ENCODE measurements around the gene CYREN. TPM values are rescaled to one million over a fixed set of nuclear protein-coding genes. Genes with fewer than 3 reads are reported as not detected.
"Not testable (repeated sequence)": the region's sequence is repeated elsewhere in the genome, so short reads cannot be mapped to it uniquely, and the experiment has no call there.

The CYREN gene
- total and polyA plus RNA-seq, 2 of the 13 experiments (the other 11 are each of a cell fraction or from before 2014, with no cell fraction given) = 20.7 to 60.7 TPM

DNA sequence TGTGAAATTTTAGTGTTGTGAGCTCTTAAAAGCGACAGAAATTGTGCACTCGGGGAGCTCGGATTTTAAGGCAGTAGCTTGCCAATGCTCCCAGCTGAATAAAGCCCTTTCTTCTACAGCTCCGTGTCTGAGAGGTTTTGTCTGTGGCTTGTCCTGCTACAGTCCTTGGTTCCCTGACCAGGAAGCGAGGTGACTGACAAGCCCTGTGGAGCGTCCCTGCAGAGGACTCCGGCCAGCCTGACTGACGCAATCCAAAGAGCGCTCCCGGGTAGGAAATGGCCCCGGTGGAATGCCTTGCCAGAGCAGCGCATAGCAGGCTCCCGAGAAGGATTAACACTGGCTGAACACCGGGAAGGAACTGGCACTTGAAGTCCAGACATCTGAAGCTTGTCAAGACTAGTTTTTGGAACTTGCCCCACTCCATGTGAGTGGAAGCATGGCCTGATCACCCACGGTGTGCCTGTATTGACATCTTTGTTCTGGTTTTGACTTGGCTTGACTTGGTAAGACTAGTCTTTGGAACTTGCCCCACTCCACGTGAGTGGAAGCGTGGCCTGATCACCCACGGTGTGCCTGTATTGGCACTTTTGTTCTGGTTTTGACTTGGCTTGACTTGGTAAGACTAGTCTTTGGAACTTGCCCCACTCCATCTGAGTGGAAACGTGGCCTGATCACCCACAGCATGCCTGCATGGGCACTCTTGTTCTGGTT is 1.2 kb upstream of the CYREN start (continued):
- TF ChIP-seq NONO (IDR thresholded peaks at IDR 0.05) = not testable (repeated sequence)
- TF ChIP-seq NONO (CRISPR knock-in tag; conservative IDR thresholded peaks at IDR 0.05) (peak; percentile 50; the same call in 1 of the 2 replicates), HDAC1 (CRISPR knock-in tag; IDR thresholded peaks at IDR 0.05) (peak; percentile 23; the same call in 1 of the 2 replicates), MEF2D (CRISPR knock-in tag; IDR thresholded peaks at IDR 0.05) (0 out of 2 replicates have a peak, but pooled peaks have one; percentile 60), ZNF331 (CRISPR knock-in tag; IDR thresholded peaks at IDR 0.05) (peak; percentile 16; the same call in 1 of the 2 replicates), ELF4 (CRISPR knock-in tag; IDR thresholded peaks at IDR 0.05; ENCODE audit: borderline replicate concordance) (peak; percentile 43; the same call in 1 of the 2 replicates), ZSCAN21 (CRISPR knock-in tag; IDR thresholded peaks at IDR 0.05; ENCODE audit: borderline replicate concordance) (peak; percentile 35; the same call in 1 of the 2 replicates), MYC (CRISPR knock-in tag; IDR thresholded peaks at IDR 0.05; ENCODE audit: borderline replicate concordance) (peak; percentile 71; the same call in 1 of the 2 replicates), ZNF878 (CRISPR knock-in tag; IDR thresholded peaks at IDR 0.05) (0 out of 2 replicates have a peak, but pooled peaks have one; percentile 42), DR1 (CRISPR knock-in tag; IDR thresholded peaks at IDR 0.05) (peak; percentile 55; the same call in 1 of the 2 replicates), HNF4A (CRISPR knock-in tag; IDR thresholded peaks at IDR 0.05) (peak; percentile 19; the same call in 1 of the 2 replicates), ZNF792 (CRISPR knock-in tag; IDR thresholded peaks at IDR 0.05) (peak; percentile 42; the same call in 1 of the 2 replicates), SP4 (CRISPR knock-in tag; IDR thresholded peaks at IDR 0.05) (0 out of 2 replicates have a peak, but pooled peaks have one; percentile 55), SNAPC2 (CRISPR knock-in tag; IDR thresholded peaks at IDR 0.05) (peak; percentile 57; the same call in 1 of the 2 replicates), SATB2 (CRISPR knock-in tag; IDR thresholded peaks at IDR 0.05) (0 out of 2 replicates have a peak, but pooled peaks have one; percentile 8), ZNF160 (CRISPR knock-in tag; IDR thresholded peaks at IDR 0.05) (0 out of 2 replicates have a peak, but pooled peaks have one; percentile 14), MIER2 (CRISPR knock-in tag; IDR thresholded peaks at IDR 0.05) (0 out of 2 replicates have a peak, but pooled peaks have one; percentile 15), ZNF891 (CRISPR knock-in tag; IDR thresholded peaks at IDR 0.05) (peak; percentile 68; the same call in 1 of the 2 replicates), ZSCAN9 (CRISPR knock-in tag; IDR thresholded peaks at IDR 0.05; ENCODE audit: borderline replicate concordance) (peak; percentile 32; the same call in 1 of the 2 replicates)
- TF ChIP-seq, protein P1, sequence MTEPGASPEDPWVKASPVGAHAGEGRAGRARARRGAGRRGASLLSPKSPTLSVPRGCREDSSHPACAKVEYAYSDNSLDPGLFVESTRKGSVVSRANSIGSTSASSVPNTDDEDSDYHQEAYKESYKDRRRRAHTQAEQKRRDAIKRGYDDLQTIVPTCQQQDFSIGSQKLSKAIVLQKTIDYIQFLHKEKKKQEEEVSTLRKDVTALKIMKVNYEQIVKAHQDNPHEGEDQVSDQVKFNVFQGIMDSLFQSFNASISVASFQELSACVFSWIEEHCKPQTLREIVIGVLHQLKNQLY (CRISPR knock-in tag; IDR thresholded peaks at IDR 0.05) = peak; percentile 31; the same call in 1 of the 2 replicates
- TF ChIP-seq, protein P2, sequence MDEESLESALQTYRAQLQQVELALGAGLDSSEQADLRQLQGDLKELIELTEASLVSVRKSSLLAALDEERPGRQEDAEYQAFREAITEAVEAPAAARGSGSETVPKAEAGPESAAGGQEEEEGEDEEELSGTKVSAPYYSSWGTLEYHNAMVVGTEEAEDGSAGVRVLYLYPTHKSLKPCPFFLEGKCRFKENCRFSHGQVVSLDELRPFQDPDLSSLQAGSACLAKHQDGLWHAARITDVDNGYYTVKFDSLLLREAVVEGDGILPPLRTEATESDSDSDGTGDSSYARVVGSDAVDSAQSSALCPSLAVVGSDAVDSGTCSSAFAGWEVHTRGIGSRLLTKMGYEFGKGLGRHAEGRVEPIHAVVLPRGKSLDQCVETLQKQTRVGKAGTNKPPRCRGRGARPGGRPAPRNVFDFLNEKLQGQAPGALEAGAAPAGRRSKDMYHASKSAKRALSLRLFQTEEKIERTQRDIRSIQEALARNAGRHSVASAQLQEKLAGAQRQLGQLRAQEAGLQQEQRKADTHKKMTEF (CRISPR knock-in tag; IDR thresholded peaks at IDR 0.05) = peak; percentile 59; the same call in 1 of the 2 replicates
- TF ChIP-seq, protein P3, sequence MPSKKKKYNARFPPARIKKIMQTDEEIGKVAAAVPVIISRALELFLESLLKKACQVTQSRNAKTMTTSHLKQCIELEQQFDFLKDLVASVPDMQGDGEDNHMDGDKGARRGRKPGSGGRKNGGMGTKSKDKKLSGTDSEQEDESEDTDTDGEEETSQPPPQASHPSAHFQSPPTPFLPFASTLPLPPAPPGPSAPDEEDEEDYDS (CRISPR knock-in tag; IDR thresholded peaks at IDR 0.05) = peak; percentile 77
- TF ChIP-seq, protein P4, sequence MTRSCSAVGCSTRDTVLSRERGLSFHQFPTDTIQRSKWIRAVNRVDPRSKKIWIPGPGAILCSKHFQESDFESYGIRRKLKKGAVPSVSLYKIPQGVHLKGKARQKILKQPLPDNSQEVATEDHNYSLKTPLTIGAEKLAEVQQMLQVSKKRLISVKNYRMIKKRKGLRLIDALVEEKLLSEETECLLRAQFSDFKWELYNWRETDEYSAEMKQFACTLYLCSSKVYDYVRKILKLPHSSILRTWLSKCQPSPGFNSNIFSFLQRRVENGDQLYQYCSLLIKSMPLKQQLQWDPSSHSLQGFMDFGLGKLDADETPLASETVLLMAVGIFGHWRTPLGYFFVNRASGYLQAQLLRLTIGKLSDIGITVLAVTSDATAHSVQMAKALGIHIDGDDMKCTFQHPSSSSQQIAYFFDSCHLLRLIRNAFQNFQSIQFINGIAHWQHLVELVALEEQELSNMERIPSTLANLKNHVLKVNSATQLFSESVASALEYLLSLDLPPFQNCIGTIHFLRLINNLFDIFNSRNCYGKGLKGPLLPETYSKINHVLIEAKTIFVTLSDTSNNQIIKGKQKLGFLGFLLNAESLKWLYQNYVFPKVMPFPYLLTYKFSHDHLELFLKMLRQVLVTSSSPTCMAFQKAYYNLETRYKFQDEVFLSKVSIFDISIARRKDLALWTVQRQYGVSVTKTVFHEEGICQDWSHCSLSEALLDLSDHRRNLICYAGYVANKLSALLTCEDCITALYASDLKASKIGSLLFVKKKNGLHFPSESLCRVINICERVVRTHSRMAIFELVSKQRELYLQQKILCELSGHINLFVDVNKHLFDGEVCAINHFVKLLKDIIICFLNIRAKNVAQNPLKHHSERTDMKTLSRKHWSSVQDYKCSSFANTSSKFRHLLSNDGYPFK (CRISPR knock-in tag; IDR thresholded peaks at IDR 0.05; ENCODE audit: borderline replicate concordance) = peak; percentile 27; the same call in 1 of the 2 replicates
